Ishikawa (cell line): Measurements from ENCODE around the gene PPP1R16B.

Experiments used
- CEBPB ChIP-seq: IDR thresholded peaks from 2 replicates; pipeline ENCODE4 v1.6.1; 2012
- EP300 ChIP-seq: IDR thresholded peaks from 2 replicates; pipeline ENCODE4 v1.6.1; 2012; ENCODE audit warnings: borderline replicate concordance
- FOXM1 ChIP-seq: IDR thresholded peaks from 2 replicates; pipeline ENCODE4 v1.6.1; 2012; ENCODE audit warnings: low read depth, borderline replicate concordance
- MAX ChIP-seq: IDR thresholded peaks from 2 replicates; pipeline ENCODE4 v1.6.1; 2012
- NFIC ChIP-seq: IDR thresholded peaks from 2 replicates; pipeline ENCODE4 v1.6.1; 2012
- RAD21 ChIP-seq: IDR thresholded peaks from 2 replicates; pipeline ENCODE4 v1.6.1; 2012; ENCODE audit warnings: low read depth
- REST ChIP-seq: IDR thresholded peaks from 2 replicates; pipeline ENCODE4 v1.6.1; 2012; ENCODE audit warnings: low read depth, mild to moderate bottlenecking
- TAF1 ChIP-seq: IDR thresholded peaks from 2 replicates; pipeline ENCODE4 v1.6.1; 2012; ENCODE audit warnings: low read depth, mild to moderate bottlenecking
- TCF12 ChIP-seq: IDR thresholded peaks from 2 replicates; pipeline ENCODE4 v1.6.1; 2012; ENCODE audit warnings: low read depth
- TEAD4 ChIP-seq: IDR thresholded peaks from 2 replicates; pipeline ENCODE4 v1.6.1; 2012
- USF1 ChIP-seq: IDR thresholded peaks from 2 replicates; pipeline ENCODE4 v1.6.1; 2012
- YY1 ChIP-seq: IDR thresholded peaks from 2 replicates; pipeline ENCODE4 v1.6.1; 2012; ENCODE audit warnings: low read depth
- ZBTB7A ChIP-seq: IDR thresholded peaks from 2 replicates; pipeline ENCODE4 v1.6.1; 2012; ENCODE audit warnings: low read depth

GRCh38 chr20:38870733-38871559 lies 65.4 kb downstream of the PPP1R16B start:
- no peak for TF ChIP-seq USF1
- no peak for TF ChIP-seq REST
- no peak for TF ChIP-seq ZBTB7A
- no peak for TF ChIP-seq EP300
- no peak for TF ChIP-seq FOXM1
- TF ChIP-seq CEBPB = no peak
- no peak for TF ChIP-seq TCF12
- TF ChIP-seq TAF1 = no peak
- no peak for TF ChIP-seq YY1
- no peak for TF ChIP-seq TEAD4
- TF ChIP-seq NFIC = no peak
- no peak for TF ChIP-seq MAX
- no peak for TF ChIP-seq RAD21
